ENCODE results near the gene DSCAML1. TPM values are rescaled to one million over a fixed set of nuclear protein-coding genes. Genes with fewer than 3 reads are reported as not detected.

DSCAML1 gene
- total and polyA plus RNA-seq, 9 of the 15 experiments (the other 6 are each of a cell fraction or from before 2014, with no cell fraction given), result not detected

- TF ChIP-seq PPARD (CRISPR knock-in tag; IDR thresholded peaks at IDR 0.05) (no peak), POLR3A (IDR thresholded peaks at IDR 0.05; ENCODE audit: borderline replicate concordance, extremely low read depth, insufficient read depth, insufficient read length) (no peak)
Measured at GRCh38 chr11:117734601-117735024, 62.4 kb downstream of the DSCAML1 start (continued).

- ChIA-PET CTCF (ENCODE audit: low intra/inter-chr PET ratio) (no interaction called here), POLR2A (no interaction called here)
- Histone ChIP-seq H3K9me3 (replicated peaks; ENCODE audit: control insufficient read depth, insufficient read depth, low read depth, low read length) (no peaks in the 10 kb centered on the region), H3K9me1 (ENCODE audit: control insufficient read depth, insufficient read depth, low read length) (no peaks in the 10 kb centered on the region), H3K27me3 (ENCODE audit: control insufficient read depth in 2 of 2, insufficient read depth in 2 of 2, low read length in 2 of 2) (peaks cover 0 to 34% of the 10 kb centered on the region in 2 experiments; a peak in 3 of 5 replicates), H3K4me1 (replicated peaks in 1 of 2; ENCODE audit: control insufficient read depth in 2 of 2, insufficient read depth in 2 of 2, low read length in 2 of 2) (no peaks in the 10 kb centered on the region), H3K9ac (ENCODE audit: insufficient read depth in 1 of 2, low read depth in 2 of 2, low read length in 2 of 2) (no peak overlapping the region), H3K27ac (ENCODE audit: extremely low read depth, low read depth, low read length) (no peak overlapping the region), H3K4me3 (no peak overlapping the region), H3K4me2 (ENCODE audit: insufficient read depth, low read length) (no peak overlapping the region), H2AFZ (ENCODE audit: low read depth, low read length) (no peak overlapping the region), H3K36me3 (ENCODE audit: control insufficient read depth, insufficient read depth, low read length) (no peaks in the 10 kb centered on the region), H4K20me1 (replicated peaks; ENCODE audit: control insufficient read depth, insufficient read depth, low read length) (no peaks in the 10 kb centered on the region), H3K79me2 (ENCODE audit: control insufficient read depth, insufficient read depth, low read length) (no peaks in the 10 kb centered on the region)
- WGBS (ENCODE audit: insufficient coverage, low coverage, missing lambda C conversion rate), result 2% methylated on average over 4 of the region's 6 CpGs
- BruUV-seq (replicated peaks), result no TSS peak
- in situ Hi-C loops (cut with MboI) (no loop called here), intact Hi-C loops (cut with micrococcal nuclease) (no loop called here)
- TF ChIP-seq ZBTB17 (CRISPR knock-in tag; IDR thresholded peaks at IDR 0.05) (no peak), HDAC8 (tag; IDR thresholded peaks at IDR 0.05) (no peak), GTF2B (IDR thresholded peaks at IDR 0.05; ENCODE audit: extremely low read depth, insufficient read length) (no peak), ARHGAP35 (IDR thresholded peaks at IDR 0.05; ENCODE audit: partially characterized antibody) (no peak), KAT7 (CRISPR knock-in tag; IDR thresholded peaks at IDR 0.05; ENCODE audit: borderline replicate concordance) (no peak), IRF9 (tag; IDR thresholded peaks at IDR 0.05) (no peak), PPARD (CRISPR knock-in tag; IDR thresholded peaks at IDR 0.05) (no peak), DACH1 (IDR thresholded peaks at IDR 0.05; ENCODE audit: partially characterized antibody) (no peak), CTBP1 (IDR thresholded peaks at IDR 0.05; ENCODE audit: borderline replicate concordance) (no peak), ETV6 (IDR thresholded peaks at IDR 0.05; ENCODE audit: borderline replicate concordance in 1 of 2, low read depth in 2 of 2, low read length in 1 of 2) (no peak), ETV6 (CRISPR knock-in tag; IDR thresholded peaks at IDR 0.05; ENCODE audit: borderline replicate concordance) (no peak), ID3 (CRISPR knock-in tag; IDR thresholded peaks at IDR 0.05) (no peak), ID3 (tag; IDR thresholded peaks at IDR 0.05) (no peak), HBP1 (CRISPR knock-in tag; IDR thresholded peaks at IDR 0.05) (no peak), ZNF263 (CRISPR knock-in tag; IDR thresholded peaks at IDR 0.05; ENCODE audit: borderline replicate concordance) (no peak)
- ATAC-seq (no peak), FAIRE-seq (no peak), DNase-seq (ENCODE audit: extremely low read depth in 1 of 4, low spot score in 3 of 4) (no peak)
Measured at GRCh38 chr11:117733316-117733715, 63.7 kb downstream of the DSCAML1 start.

Measured in K562 (cell line).